ENCODE measurements around the gene SPRY2. TPM values are rescaled to one million over a fixed set of nuclear protein-coding genes. Genes with fewer than 3 reads are reported as not detected.

SPRY2 gene
- total and polyA plus RNA-seq, 2 experiments from 2014 or later: 11.8 to 22.3 TPM

- Histone ChIP-seq H3K79me2 (ENCODE audit: insufficient read depth) (no peaks in the 10 kb centered on the region), H3K9ac (no peak overlapping the region), H3K27me3 (replicated peaks; ENCODE audit: insufficient read depth) (no peaks in the 10 kb centered on the region), H3K36me3 (ENCODE audit: low read depth) (no peaks in the 10 kb centered on the region), H2AFZ (no peak overlapping the region), H3F3A (ENCODE audit: insufficient read depth) (no peaks in the 10 kb centered on the region), H3K27ac (no peak overlapping the region), H4K20me1 (ENCODE audit: insufficient read depth) (no peaks in the 10 kb centered on the region), H3K9me2 (ENCODE audit: insufficient read depth) (no peaks in the 10 kb centered on the region), H3K4me2 (ENCODE audit: unreplicated experiment) (no peak overlapping the region), H3K4me3 (no peak overlapping the region), H3K9me3 (ENCODE audit: low read depth) (no peaks in the 10 kb centered on the region), H3K4me1 (ENCODE audit: insufficient read depth) (no peaks in the 10 kb centered on the region)
- TF ChIP-seq EZH2 (IDR thresholded peaks at IDR 0.05; ENCODE audit: insufficient read depth, poor library complexity, severe bottlenecking) (no peak), EZH2phosphoT487 (IDR thresholded peaks at IDR 0.05; ENCODE audit: insufficient read depth, low read depth) (no peak)
- in situ Hi-C loops (cut with MboI): no loop called here
- DNase-seq: no peak
Observed at GRCh38 chr13:80386592-80386991, 45.7 kb upstream of the SPRY2 start.

DNA sequence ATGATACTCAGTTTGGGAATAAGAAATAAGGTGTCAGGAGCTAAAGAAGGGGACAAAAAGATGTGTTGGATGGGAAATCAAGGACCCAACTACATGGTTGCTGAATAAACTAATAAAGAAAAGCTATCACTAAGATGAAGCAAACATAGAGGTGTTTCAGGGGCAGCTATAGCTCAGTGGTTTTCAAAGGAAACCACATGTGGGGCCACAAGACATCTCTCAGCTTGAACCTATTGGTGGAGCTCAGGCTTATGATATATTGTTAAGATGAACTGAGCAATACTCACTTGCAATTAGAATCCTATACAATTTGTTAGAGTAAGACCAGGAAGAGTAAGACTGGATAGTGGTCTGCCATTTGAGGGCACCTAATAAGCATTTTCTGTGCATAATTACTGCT, 45.1 kb upstream of the SPRY2 start:
- Histone ChIP-seq H3K27ac (no peak overlapping the region), H3K4me2 (ENCODE audit: unreplicated experiment) (no peak overlapping the region), H3K4me1 (ENCODE audit: insufficient read depth) (no peaks in the 10 kb centered on the region), H4K20me1 (ENCODE audit: insufficient read depth) (no peaks in the 10 kb centered on the region), H3K9me3 (ENCODE audit: low read depth) (no peaks in the 10 kb centered on the region), H3K27me3 (replicated peaks; ENCODE audit: insufficient read depth) (no peaks in the 10 kb centered on the region), H3K79me2 (ENCODE audit: insufficient read depth) (no peaks in the 10 kb centered on the region), H3K4me3 (no peak overlapping the region), H3K36me3 (ENCODE audit: low read depth) (no peaks in the 10 kb centered on the region), H2AFZ (no peak overlapping the region), H3K9ac (no peak overlapping the region), H3F3A (ENCODE audit: insufficient read depth) (no peaks in the 10 kb centered on the region), H3K9me2 (ENCODE audit: insufficient read depth) (no peaks in the 10 kb centered on the region)
- DNase-seq: no peak
- TF ChIP-seq EZH2 (IDR thresholded peaks at IDR 0.05; ENCODE audit: insufficient read depth, poor library complexity, severe bottlenecking): no peak
- no peak for TF ChIP-seq EZH2phosphoT487 (IDR thresholded peaks at IDR 0.05; ENCODE audit: insufficient read depth, low read depth)
- in situ Hi-C loops (cut with MboI): no loop called here

- H3K27me3 ChIP-seq (replicated peaks; ENCODE audit: insufficient read depth): no peaks in the 10 kb centered on the region
- H2AFZ ChIP-seq: no peak overlapping the region
- peaks cover 4% of the 10 kb centered on the region for H3K4me1 ChIP-seq (ENCODE audit: insufficient read depth)
- no peaks in the 10 kb centered on the region for H3K36me3 ChIP-seq (ENCODE audit: low read depth)
- TF ChIP-seq EZH2 (IDR thresholded peaks at IDR 0.05; ENCODE audit: insufficient read depth, poor library complexity, severe bottlenecking) (no peak), EZH2phosphoT487 (IDR thresholded peaks at IDR 0.05; ENCODE audit: insufficient read depth, low read depth) (no peak)
- H3K9me2 ChIP-seq (ENCODE audit: insufficient read depth): no peaks in the 10 kb centered on the region
- H3K27ac ChIP-seq: no peak overlapping the region
- H3K4me2 ChIP-seq (ENCODE audit: unreplicated experiment): no peak overlapping the region
- WGBS, 2 experiments (ENCODE audit: low coverage in 1 of 2, low lambda C conversion rate in 2 of 2, missing lambda C conversion rate in 2 of 2): 44 to 56% methylated on average over 2 of the region's 2 CpGs
- DNase-seq: no peak
- in situ Hi-C loops (cut with MboI): no loop called here
- H3K79me2 ChIP-seq (ENCODE audit: insufficient read depth): no peaks in the 10 kb centered on the region
- H3F3A ChIP-seq (ENCODE audit: insufficient read depth): no peaks in the 10 kb centered on the region; the same call in 1 of the 2 replicates
- H3K9me3 ChIP-seq (ENCODE audit: low read depth): no peaks in the 10 kb centered on the region
- no peaks in the 10 kb centered on the region for H4K20me1 ChIP-seq (ENCODE audit: insufficient read depth)
- H3K4me3 ChIP-seq: no peak overlapping the region
- H3K9ac ChIP-seq: no peak overlapping the region
Observed at GRCh38 chr13:80382576-80382975, 41.6 kb upstream of the SPRY2 start.

DNA sequence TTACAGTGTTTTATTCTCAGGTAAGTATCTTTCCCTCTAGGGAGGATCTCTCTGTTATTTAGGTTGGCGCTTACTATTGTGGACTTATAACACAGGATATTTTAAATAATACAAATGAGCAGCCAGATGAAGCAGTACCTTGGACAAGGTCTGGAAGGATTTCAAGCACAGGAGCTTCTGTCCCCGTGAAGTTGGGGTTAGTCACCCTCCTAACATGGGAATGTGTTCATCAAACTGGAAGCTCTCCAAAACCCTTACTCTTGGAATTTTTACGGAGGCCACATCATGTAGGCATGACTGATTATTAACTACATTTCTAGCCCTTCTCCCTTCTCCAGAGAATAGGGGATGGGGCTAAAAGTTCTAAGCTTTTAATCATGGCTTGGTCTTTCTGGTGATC, 38.3 kb upstream of the SPRY2 start:
- Histone ChIP-seq H3K79me2 (ENCODE audit: insufficient read depth) (no peaks in the 10 kb centered on the region), H4K20me1 (ENCODE audit: insufficient read depth) (no peaks in the 10 kb centered on the region), H3K36me3 (ENCODE audit: low read depth) (no peaks in the 10 kb centered on the region), H3K27me3 (replicated peaks; ENCODE audit: insufficient read depth) (no peaks in the 10 kb centered on the region), H2AFZ (no peak overlapping the region), H3K9me2 (ENCODE audit: insufficient read depth) (no peaks in the 10 kb centered on the region), H3K4me1 (ENCODE audit: insufficient read depth) (peaks cover 4% of the 10 kb centered on the region), H3K9ac (no peak overlapping the region), H3K27ac (no peak overlapping the region), H3K4me2 (ENCODE audit: unreplicated experiment) (no peak overlapping the region), H3K4me3 (no peak overlapping the region), H3F3A (ENCODE audit: insufficient read depth) (no peaks in the 10 kb centered on the region; the same call in 1 of the 2 replicates), H3K9me3 (ENCODE audit: low read depth) (no peaks in the 10 kb centered on the region)
- WGBS, 2 experiments (ENCODE audit: low coverage in 1 of 2, low lambda C conversion rate in 2 of 2, missing lambda C conversion rate in 2 of 2): 33 to 35% methylated on average over 3 of the region's 3 CpGs
- DNase-seq: peak; percentile 84
- in situ Hi-C loops (cut with MboI): no loop called here
- TF ChIP-seq EZH2 (IDR thresholded peaks at IDR 0.05; ENCODE audit: insufficient read depth, poor library complexity, severe bottlenecking) (no peak), EZH2phosphoT487 (IDR thresholded peaks at IDR 0.05; ENCODE audit: insufficient read depth, low read depth) (no peak)

- Histone ChIP-seq H3K27ac (no peak overlapping the region), H2AFZ (no peak overlapping the region), H3K4me3 (no peak overlapping the region), H3K9me2 (ENCODE audit: insufficient read depth) (no peaks in the 10 kb centered on the region), H3K27me3 (replicated peaks; ENCODE audit: insufficient read depth) (no peaks in the 10 kb centered on the region), H3K36me3 (ENCODE audit: low read depth) (no peaks in the 10 kb centered on the region), H4K20me1 (ENCODE audit: insufficient read depth) (no peaks in the 10 kb centered on the region), H3F3A (ENCODE audit: insufficient read depth) (no peaks in the 10 kb centered on the region; the same call in 1 of the 2 replicates), H3K4me1 (ENCODE audit: insufficient read depth) (peaks cover 4% of the 10 kb centered on the region), H3K9me3 (ENCODE audit: low read depth) (no peaks in the 10 kb centered on the region), H3K9ac (no peak overlapping the region), H3K4me2 (ENCODE audit: unreplicated experiment) (no peak overlapping the region), H3K79me2 (ENCODE audit: insufficient read depth) (no peaks in the 10 kb centered on the region)
- TF ChIP-seq EZH2phosphoT487 (IDR thresholded peaks at IDR 0.05; ENCODE audit: insufficient read depth, low read depth) (no peak), EZH2 (IDR thresholded peaks at IDR 0.05; ENCODE audit: insufficient read depth, poor library complexity, severe bottlenecking) (no peak)
- in situ Hi-C loops (cut with MboI): no loop called here
- DNase-seq: no peak
- 62 to 69% methylated on average over 1 of the region's 1 CpG for WGBS, 2 experiments (ENCODE audit: low coverage in 1 of 2, low lambda C conversion rate in 2 of 2, missing lambda C conversion rate in 2 of 2)
Observed at GRCh38 chr13:80376554-80376953, 35.6 kb upstream of the SPRY2 start.
